Mesenchymal stem cell (in vitro differentiated cells and primary cell): ENCODE data around the gene BTC.
"Not testable (repeated sequence)": the region's sequence is repeated elsewhere in the genome, so short reads cannot be mapped to it uniquely, and the experiment has no call there.

Experiments used
- DNase-seq: peaks from one replicate; pipeline ENCODE4 v3.0.0-alpha.2; 2013
- H2AFZ ChIP-seq: one replicate; pipeline ENCODE4 v1.6.1; 2013; ENCODE audit warnings: low read depth, mild to moderate bottlenecking, control low read depth, inconsistent platforms, low read length, moderate library complexity
- H2AK5ac ChIP-seq: 2 replicates; pipeline ENCODE4 v1.6.1; 2013; ENCODE audit warnings: low read length, moderate library complexity, mild to moderate bottlenecking, inconsistent platforms; ENCODE audit not compliant: severe bottlenecking
- H2BK120ac ChIP-seq: one replicate; pipeline ENCODE4 v1.6.1; 2013; ENCODE audit warnings: low read depth, mild to moderate bottlenecking, inconsistent platforms, low read length, moderate library complexity
- H2BK12ac ChIP-seq, 2 experiments: one replicate each; pipeline ENCODE4 v1.6.1; 2013; ENCODE audit warnings: inconsistent platforms in 2 of 2, low read length in 2 of 2, mild to moderate bottlenecking in 2 of 2, moderate library complexity in 2 of 2, control low read depth in 1 of 2
- H2BK15ac ChIP-seq: one replicate; pipeline ENCODE4 v1.6.1; 2013; ENCODE audit warnings: mild to moderate bottlenecking, low read depth, inconsistent platforms; ENCODE audit not compliant: poor library complexity, severe bottlenecking
- H2BK5ac ChIP-seq: 2 replicates; pipeline ENCODE4 v1.6.1; 2013; ENCODE audit warnings: low read depth, mild to moderate bottlenecking, low read length, control low read depth, inconsistent platforms; ENCODE audit not compliant: poor library complexity, severe bottlenecking
- H3K14ac ChIP-seq, 2 experiments: one replicate each; pipeline ENCODE4 v1.6.1; 2013; ENCODE audit warnings: inconsistent platforms in 2 of 2, low read length in 2 of 2, control low read depth in 1 of 2, mild to moderate bottlenecking in 1 of 2, moderate library complexity in 1 of 2
- H3K18ac ChIP-seq, 2 experiments: one replicate each; pipeline ENCODE4 v1.6.1; 2013; ENCODE audit warnings: inconsistent platforms in 2 of 2, low read length in 2 of 2, control low read depth in 1 of 2, low read depth in 1 of 2, mild to moderate bottlenecking in 1 of 2
- H3K23ac ChIP-seq, 2 experiments: one replicate each; pipeline ENCODE4 v1.6.1; 2013; ENCODE audit warnings: inconsistent platforms in 2 of 2, low read length in 2 of 2, mild to moderate bottlenecking in 2 of 2, moderate library complexity in 2 of 2, control low read depth in 1 of 2
- H3K27ac ChIP-seq: 2 replicates; pipeline ENCODE4 v1.5.1; 2013; ENCODE audit warnings: mild to moderate bottlenecking, moderate library complexity, low read length, control low read depth, inconsistent platforms; ENCODE audit not compliant: poor library complexity, severe bottlenecking
- H3K27me3 ChIP-seq, 2 experiments: 2 replicates each; pipeline versions ENCODE4 v1.6.1 to v1.7.0; 2013; ENCODE audit warnings: low read length in 2 of 2, mild to moderate bottlenecking in 2 of 2, moderate library complexity in 2 of 2, control low read depth in 1 of 2, inconsistent platforms in 1 of 2; ENCODE audit not compliant: control insufficient read depth in 1 of 2, insufficient read depth in 1 of 2
- H3K36me3 ChIP-seq, 2 experiments: 2 replicates each; pipeline versions ENCODE4 v1.6.1 to v1.7.0; 2013; ENCODE audit warnings: low read length in 2 of 2, control low read depth in 1 of 2, inconsistent platforms in 1 of 2, low read depth in 1 of 2, mild to moderate bottlenecking in 1 of 2; ENCODE audit not compliant: insufficient read depth in 2 of 2, control insufficient read depth in 1 of 2
- H3K4ac ChIP-seq, 2 experiments: one replicate each; pipeline ENCODE4 v1.6.1; 2013; ENCODE audit warnings: inconsistent platforms in 2 of 2, low read length in 2 of 2, mild to moderate bottlenecking in 2 of 2, moderate library complexity in 2 of 2, control low read depth in 1 of 2, low read depth in 1 of 2
- H3K4me1 ChIP-seq: 2 replicates; pipeline ENCODE4 v1.6.1; 2013; ENCODE audit warnings: low read depth, low read length, control low read depth; ENCODE audit not compliant: control insufficient read depth, insufficient read depth
- H3K4me2 ChIP-seq: 2 replicates; pipeline ENCODE4 v1.6.1; 2013; ENCODE audit warnings: low read length, mild to moderate bottlenecking, inconsistent platforms; ENCODE audit not compliant: poor library complexity, severe bottlenecking
- H3K4me3 ChIP-seq, 2 experiments: 2 replicates each; pipeline versions ENCODE4 v1.5.1 to v1.7.0; 2013; ENCODE audit warnings: low read length in 2 of 2, mild to moderate bottlenecking in 2 of 2, control low read depth in 1 of 2, low read depth in 1 of 2; ENCODE audit not compliant: insufficient read depth in 1 of 2
- H3K79me1 ChIP-seq: replicated peaks from 2 replicates; pipeline ENCODE4 v1.6.1; 2013; ENCODE audit warnings: mild to moderate bottlenecking, control low read depth, low read length, inconsistent platforms; ENCODE audit not compliant: poor library complexity, severe bottlenecking
- H3K9ac ChIP-seq: 2 replicates; pipeline ENCODE4 v1.7.0; 2013; ENCODE audit warnings: mild to moderate bottlenecking, low read length, moderate library complexity
- H3K9me3 ChIP-seq: 2 replicates; pipeline ENCODE4 v1.7.0; 2013; ENCODE audit warnings: mild to moderate bottlenecking, low read length; ENCODE audit not compliant: control insufficient read depth
- H4K8ac ChIP-seq: one replicate; pipeline ENCODE4 v1.6.1; 2013; ENCODE audit warnings: inconsistent platforms, mild to moderate bottlenecking, low read length, moderate library complexity
- H4K91ac ChIP-seq: one replicate; pipeline ENCODE4 v1.6.1; 2013; ENCODE audit warnings: mild to moderate bottlenecking, low read length, inconsistent platforms
- WGBS: methylation state at CpG from one replicate; pipeline ENCODE4 v1.1.7; 2013; ENCODE audit warnings: mixed read lengths; 5-methylcytosine and 5-hydroxymethylcytosine counted together

The BTC gene

DNA sequence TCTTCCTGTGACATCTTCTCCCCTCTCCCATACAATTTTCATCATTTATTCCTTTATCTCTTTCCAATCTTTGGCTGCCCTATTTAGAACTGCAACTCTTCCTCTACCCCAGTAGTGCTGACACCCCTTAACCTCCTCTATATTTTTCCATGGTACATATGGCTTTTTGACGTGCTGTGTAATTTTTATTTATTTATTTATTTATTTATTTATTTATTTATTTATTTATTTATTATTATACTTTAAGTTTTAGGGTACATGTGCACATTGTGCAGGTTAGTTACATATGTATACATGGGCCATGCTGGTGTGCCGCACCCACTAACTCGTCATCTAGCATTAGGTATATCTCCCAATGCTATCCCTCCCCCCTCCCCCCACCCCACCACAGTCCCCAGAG is 17.7 kb upstream of the BTC start:
- H2AFZ ChIP-seq, H2BK12ac ChIP-seq, H4K8ac ChIP-seq, H4K91ac ChIP-seq, H3K36me3 ChIP-seq, H3K4me1 ChIP-seq, H2AK5ac ChIP-seq, DNase-seq, H3K9me3 ChIP-seq, H2BK15ac ChIP-seq, H3K79me1 ChIP-seq, H3K14ac ChIP-seq, H3K18ac ChIP-seq, H3K4me2 ChIP-seq, H3K27ac ChIP-seq, H3K9ac ChIP-seq, H2BK5ac ChIP-seq, H3K4ac ChIP-seq, H3K23ac ChIP-seq, H2BK120ac ChIP-seq, H3K4me3 ChIP-seq: not testable (repeated sequence)
- H3K27me3 ChIP-seq = peaks cover 0 to 30% of the 10 kb centered on the region in 2 experiments
- WGBS = no CpG with 5 or more reads among the region's 3 CpGs

DNA sequence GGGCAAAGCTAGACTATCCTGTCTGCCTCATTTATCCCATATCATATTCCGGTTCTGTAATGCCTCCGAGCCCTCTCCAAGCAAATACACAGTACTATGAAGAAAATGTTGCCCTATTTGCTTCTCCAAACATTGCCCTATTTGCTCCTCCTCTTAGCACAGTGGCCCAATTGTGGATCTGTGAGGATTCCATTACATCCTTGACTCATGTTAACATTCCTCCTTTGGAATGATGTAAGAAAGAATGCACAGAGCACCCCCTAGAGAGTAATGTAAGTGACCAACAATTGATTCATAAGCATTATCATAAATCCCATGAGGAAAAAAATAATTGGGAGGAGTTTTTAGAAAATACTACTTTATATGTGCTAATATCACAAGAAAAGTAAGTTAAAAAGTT is 11.3 kb upstream of the BTC start:
- H3K27me3 ChIP-seq = peaks cover 0 to under 1% of the 10 kb centered on the region in 2 experiments
- H3K9me3 ChIP-seq = no peaks in the 10 kb centered on the region
- H4K91ac ChIP-seq = no peak overlapping the region
- H3K4ac ChIP-seq = no peak overlapping the region
- no peak overlapping the region for H2BK120ac ChIP-seq
- H2AFZ ChIP-seq = no peak overlapping the region
- peak; percentile 22 for DNase-seq
- H4K8ac ChIP-seq = no peak overlapping the region
- no peak overlapping the region for H2BK12ac ChIP-seq
- 78% methylated on average over 2 of the region's 2 CpGs for WGBS
- H2AK5ac ChIP-seq = no peak overlapping the region
- no peaks in the 10 kb centered on the region for H3K79me1 ChIP-seq
- no peaks in the 10 kb centered on the region for H3K36me3 ChIP-seq
- no peak overlapping the region for H2BK5ac ChIP-seq
- H3K4me2 ChIP-seq = no peak overlapping the region
- H3K4me3 ChIP-seq = no peak overlapping the region
- H3K23ac ChIP-seq = no peak overlapping the region
- no peaks in the 10 kb centered on the region for H3K4me1 ChIP-seq
- no peak overlapping the region for H3K18ac ChIP-seq
- no peak overlapping the region for H2BK15ac ChIP-seq
- no peak overlapping the region for H3K14ac ChIP-seq
- H3K9ac ChIP-seq = no peak overlapping the region
- H3K27ac ChIP-seq = no peak overlapping the region

DNA sequence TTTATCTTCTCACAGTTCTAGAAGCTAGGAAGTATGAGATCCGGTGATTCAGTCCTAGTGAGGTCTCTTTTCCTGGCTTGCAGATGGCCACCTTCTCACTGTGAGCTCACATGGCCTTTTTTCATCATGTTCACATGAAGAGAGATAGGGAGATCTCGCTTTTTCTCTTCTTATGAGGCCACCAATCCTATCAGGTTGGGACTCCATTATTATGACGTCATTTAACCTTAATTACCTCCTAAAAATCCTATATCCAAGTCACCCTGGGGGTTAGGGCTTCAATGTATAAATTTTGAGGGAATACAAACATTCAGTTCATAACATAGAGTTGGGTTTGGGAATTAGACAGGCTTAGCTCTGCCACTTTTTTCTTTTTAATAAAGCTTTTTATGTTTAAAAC is 6.0 kb upstream of the BTC start:
- Histone ChIP-seq H4K8ac (no peak overlapping the region), H2BK120ac (no peak overlapping the region), H2BK15ac (no peak overlapping the region), H3K4me1 (no peaks in the 10 kb centered on the region), H3K27ac (no peak overlapping the region), H4K91ac (no peak overlapping the region), H2AK5ac (no peak overlapping the region), H3K36me3 (no peaks in the 10 kb centered on the region), H3K4ac (no peak overlapping the region), H3K9ac (no peak overlapping the region), H2BK5ac (no peak overlapping the region), H3K79me1 (no peaks in the 10 kb centered on the region), H2AFZ (no peak overlapping the region), H3K14ac (no peak overlapping the region), H3K4me3 (no peak overlapping the region), H3K18ac (no peak overlapping the region), H3K4me2 (no peak overlapping the region), H3K9me3 (no peaks in the 10 kb centered on the region), H2BK12ac (no peak overlapping the region), H3K27me3 (peaks cover 0 to 23% of the 10 kb centered on the region in 2 experiments), H3K23ac (no peak overlapping the region)
- no peak for DNase-seq
- WGBS = 72% methylated on average over 2 of the region's 3 CpGs

GRCh38 chr4:74796631-74797030 is 2.3 kb upstream of the BTC start:
- H4K91ac ChIP-seq = no peak overlapping the region
- 94% methylated on average over 1 of the region's 4 CpGs for WGBS
- H4K8ac ChIP-seq = no peak overlapping the region
- no peak overlapping the region for H3K23ac ChIP-seq
- H2AFZ ChIP-seq = no peak overlapping the region
- H3K14ac ChIP-seq = no peak overlapping the region
- no peaks in the 10 kb centered on the region for H3K79me1 ChIP-seq
- no peaks in the 10 kb centered on the region for H3K9me3 ChIP-seq
- no peak overlapping the region for H3K4me3 ChIP-seq
- H3K4me1 ChIP-seq = peaks cover 10% of the 10 kb centered on the region
- no peak overlapping the region for H3K9ac ChIP-seq
- no peak overlapping the region for H2BK15ac ChIP-seq
- no peak overlapping the region for H3K27ac ChIP-seq
- no peak overlapping the region for H3K18ac ChIP-seq
- no peak overlapping the region for H2BK12ac ChIP-seq
- H3K27me3 ChIP-seq = peaks cover 21 to 47% of the 10 kb centered on the region in 2 experiments
- no peak overlapping the region for H3K4ac ChIP-seq
- H2AK5ac ChIP-seq = no peak overlapping the region
- no peaks in the 10 kb centered on the region for H3K36me3 ChIP-seq
- H2BK5ac ChIP-seq = no peak overlapping the region
- H3K4me2 ChIP-seq = no peak overlapping the region
- DNase-seq = no peak
- H2BK120ac ChIP-seq = no peak overlapping the region
